IPS-15b (cell line): ENCODE results near the gene KIAA2012.

ENCODE experiments used
- H3K27me3 ChIP-seq: one replicate; pipeline ENCODE4 v1.6.1; 2013; ENCODE audit warnings: low read length; ENCODE audit not compliant: control insufficient read depth, insufficient read depth
- H3K36me3 ChIP-seq: one replicate; pipeline ENCODE4 v1.6.1; 2013; ENCODE audit warnings: low read length; ENCODE audit not compliant: control insufficient read depth, insufficient read depth
- H3K4me1 ChIP-seq: one replicate; pipeline ENCODE4 v1.6.1; 2013; ENCODE audit warnings: mild to moderate bottlenecking, low read length; ENCODE audit not compliant: control insufficient read depth, insufficient read depth
- H3K4me3 ChIP-seq: one replicate; pipeline ENCODE4 v1.5.1; 2013; ENCODE audit warnings: low read depth, low read length
- H3K9ac ChIP-seq: one replicate; pipeline ENCODE4 v1.6.1; 2013; ENCODE audit warnings: low read depth, mild to moderate bottlenecking, low read length
- H3K9me3 ChIP-seq: one replicate; pipeline ENCODE4 v1.6.1; 2013; ENCODE audit warnings: mild to moderate bottlenecking, low read length; ENCODE audit not compliant: control insufficient read depth, insufficient read depth

Gene KIAA2012

DNA sequence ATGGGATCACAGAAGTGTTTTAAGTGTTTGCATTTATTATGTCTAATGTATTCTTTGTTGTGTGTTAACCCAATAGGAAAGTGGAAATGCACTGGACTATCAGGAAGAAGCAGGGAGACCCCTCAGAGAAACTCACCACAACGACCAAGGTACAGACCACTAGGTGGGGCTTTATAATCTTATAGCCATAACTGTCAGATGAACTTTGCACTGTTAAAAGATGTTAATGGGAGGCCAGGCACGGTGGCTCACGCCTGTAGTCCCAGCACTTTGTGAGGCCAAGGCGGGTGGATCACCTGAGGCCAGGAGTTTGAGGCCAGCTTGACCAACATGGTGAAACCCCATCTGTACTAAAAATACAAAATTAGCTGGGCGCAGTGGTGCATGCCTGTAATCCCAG lies 92.2 kb downstream of the KIAA2012 start:
- H3K27me3 ChIP-seq, result peaks cover 10% of the 10 kb centered on the region
- H3K36me3 ChIP-seq, result no peaks in the 10 kb centered on the region
- no peaks in the 10 kb centered on the region for H3K9me3 ChIP-seq
- H3K4me3 ChIP-seq, result no peak overlapping the region
- peaks cover 3% of the 10 kb centered on the region for H3K4me1 ChIP-seq
- no peak overlapping the region for H3K9ac ChIP-seq

GRCh38 chr2:202165945-202166344 lies 92.9 kb downstream of the KIAA2012 start:
- Histone ChIP-seq H3K27me3 (peaks cover 18% of the 10 kb centered on the region), H3K36me3 (no peaks in the 10 kb centered on the region), H3K9me3 (no peaks in the 10 kb centered on the region), H3K4me1 (peaks cover 5% of the 10 kb centered on the region), H3K4me3 (no peak overlapping the region), H3K9ac (no peak overlapping the region)

GRCh38 chr2:202169131-202169530 lies 96.1 kb downstream of the KIAA2012 start:
- H3K4me1 ChIP-seq, result peaks cover 6% of the 10 kb centered on the region

GRCh38 chr2:202169832-202170424 lies 96.9 kb downstream of the KIAA2012 start:
- Histone ChIP-seq H3K4me3 (no peak overlapping the region), H3K36me3 (no peaks in the 10 kb centered on the region), H3K27me3 (peaks cover 30% of the 10 kb centered on the region), H3K4me1 (peaks cover 6% of the 10 kb centered on the region), H3K9me3 (no peaks in the 10 kb centered on the region), H3K9ac (no peak overlapping the region)

More at GRCh38 chr2:202169131-202169530, 96.1 kb downstream of the KIAA2012 start:
- H3K9me3 ChIP-seq, result no peaks in the 10 kb centered on the region
- no peak overlapping the region for H3K4me3 ChIP-seq
- no peaks in the 10 kb centered on the region for H3K36me3 ChIP-seq
- peaks cover 30% of the 10 kb centered on the region for H3K27me3 ChIP-seq
- H3K9ac ChIP-seq, result no peak overlapping the region

- Histone ChIP-seq H3K27me3 (peaks cover 30% of the 10 kb centered on the region), H3K9ac (no peak overlapping the region), H3K36me3 (no peaks in the 10 kb centered on the region), H3K9me3 (no peaks in the 10 kb centered on the region), H3K4me1 (peaks cover 6% of the 10 kb centered on the region), H3K4me3 (peak overlapping the region; percentile 43)
These were observed 98.3 kb downstream of the KIAA2012 start for GRCh38 chr2:202171241-202171825.

DNA sequence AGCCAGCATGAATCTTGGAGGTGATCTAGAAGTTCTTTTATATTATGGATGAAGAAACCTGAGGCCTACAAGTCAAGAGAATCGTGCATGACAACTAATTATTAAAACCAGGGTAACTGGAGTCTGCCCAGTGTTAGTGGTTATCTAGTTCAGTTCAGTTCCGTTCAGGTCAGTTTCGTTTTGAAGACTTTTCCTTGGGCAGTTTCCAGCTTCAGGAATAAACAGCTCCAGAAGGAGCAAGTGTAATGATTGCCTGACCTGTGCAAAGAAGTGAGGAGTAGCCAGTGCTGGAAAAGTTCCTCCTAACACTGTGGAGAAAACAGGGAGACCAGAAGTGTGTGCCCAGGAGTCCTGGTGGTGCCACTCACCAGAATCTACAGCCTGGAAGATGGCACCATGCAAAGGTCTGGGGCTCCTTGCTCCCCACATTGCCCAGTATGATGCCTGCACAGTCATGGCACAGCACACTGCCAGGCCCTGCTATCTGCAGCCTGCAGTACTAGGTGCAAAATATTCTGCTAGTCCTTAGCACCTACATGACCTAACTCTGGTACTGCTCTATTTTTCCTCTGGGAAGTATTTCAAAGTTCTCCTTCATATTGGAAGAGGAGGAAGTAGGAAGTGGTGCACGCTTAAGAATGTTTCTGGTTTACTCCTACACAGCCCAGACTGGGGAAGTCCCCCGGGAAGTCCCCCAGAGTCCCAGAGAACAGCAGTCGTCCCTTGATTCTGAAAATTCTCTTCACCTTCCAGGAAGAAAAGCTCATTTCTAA lies 99.6 kb downstream of the KIAA2012 start:
- no peaks in the 10 kb centered on the region for H3K36me3 ChIP-seq
- peaks cover 6% of the 10 kb centered on the region for H3K4me1 ChIP-seq
- H3K9ac ChIP-seq, result no peak overlapping the region
- peaks cover 30% of the 10 kb centered on the region for H3K27me3 ChIP-seq
- H3K4me3 ChIP-seq, result no peak overlapping the region
- H3K9me3 ChIP-seq, result no peaks in the 10 kb centered on the region

GRCh38 chr2:202178346-202178958 lies 105.4 kb downstream of the KIAA2012 start:
- Histone ChIP-seq H3K9ac (no peak overlapping the region), H3K4me1 (no peaks in the 10 kb centered on the region), H3K27me3 (no peaks in the 10 kb centered on the region), H3K9me3 (no peaks in the 10 kb centered on the region), H3K36me3 (no peaks in the 10 kb centered on the region), H3K4me3 (no peak overlapping the region)

- Histone ChIP-seq H3K9ac (no peak overlapping the region), H3K4me1 (no peaks in the 10 kb centered on the region), H3K4me3 (no peak overlapping the region), H3K36me3 (no peaks in the 10 kb centered on the region), H3K9me3 (no peaks in the 10 kb centered on the region), H3K27me3 (no peaks in the 10 kb centered on the region)
These were observed 111.5 kb downstream of the KIAA2012 start for GRCh38 chr2:202184557-202184956.

DNA sequence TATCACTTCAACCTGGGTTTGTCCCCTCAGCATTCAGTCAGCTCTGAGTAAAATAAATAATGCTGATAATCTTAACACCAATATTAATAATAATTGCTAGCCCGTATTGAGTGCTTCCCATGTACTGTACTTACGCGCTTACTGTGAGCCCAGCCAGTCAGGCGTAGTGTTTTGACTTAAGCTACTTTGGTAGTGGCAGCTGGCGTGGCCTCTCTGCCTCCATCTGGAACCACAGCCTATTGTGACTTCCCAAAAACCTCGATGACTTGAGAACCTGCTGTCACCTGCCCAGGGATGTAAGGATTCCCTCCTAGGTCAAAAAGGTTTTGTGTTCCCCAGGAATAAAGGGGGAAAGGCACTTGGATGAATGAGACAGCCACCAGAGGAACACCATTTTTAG lies 112.1 kb downstream of the KIAA2012 start:
- Histone ChIP-seq H3K36me3 (no peaks in the 10 kb centered on the region), H3K4me3 (no peak overlapping the region), H3K9me3 (no peaks in the 10 kb centered on the region), H3K9ac (no peak overlapping the region), H3K27me3 (no peaks in the 10 kb centered on the region), H3K4me1 (no peaks in the 10 kb centered on the region)

- no peak overlapping the region for H3K9ac ChIP-seq
- H3K4me3 ChIP-seq, result no peak overlapping the region
- H3K4me1 ChIP-seq, result no peaks in the 10 kb centered on the region
- no peaks in the 10 kb centered on the region for H3K27me3 ChIP-seq
- H3K9me3 ChIP-seq, result no peaks in the 10 kb centered on the region
- no peaks in the 10 kb centered on the region for H3K36me3 ChIP-seq
These were observed 113.7 kb downstream of the KIAA2012 start for GRCh38 chr2:202186641-202187202.

- Histone ChIP-seq H3K4me1 (no peaks in the 10 kb centered on the region), H3K27me3 (no peaks in the 10 kb centered on the region), H3K9me3 (no peaks in the 10 kb centered on the region), H3K4me3 (no peak overlapping the region), H3K9ac (no peak overlapping the region), H3K36me3 (no peaks in the 10 kb centered on the region)
These were observed 114.5 kb downstream of the KIAA2012 start for GRCh38 chr2:202187570-202187969.
